MM.1S (cell line): ENCODE data around the gene TRAPPC11.

ENCODE experiments used
- CTCF ChIP-seq: fragments of 300-600 bp; sonication (generic); IDR thresholded peaks from 2 replicates; pipeline ENCODE4 v1.5.1; 2016; ENCODE audit warnings: antibody characterized with exemption, low read length, mixed read lengths
- EZH2 ChIP-seq: fragments of 300-600 bp; sonication (generic); optimal IDR thresholded peaks from 2 replicates; pipeline ENCODE3; 2017; ENCODE audit warnings: low read depth, mild to moderate bottlenecking, antibody characterized with exemption, low read length, mixed read lengths

- TF ChIP-seq CTCF (no peak), EZH2 (no peak)
These were observed 73.2 kb downstream of the TRAPPC11 start for GRCh38 chr4:183732296-183732695.
